HepG2 (cell line): ENCODE data around the gene IKBIP.

ENCODE experiments used
- BRD4 ChIP-seq: sonication (generic); formaldehyde crosslinking; IDR thresholded peaks from 2 replicates; pipeline ENCODE4 v1.4.0; 2020; ENCODE audit warnings: missing genetic modification reagents
- CTCF ChIP-seq: sonication (generic); formaldehyde crosslinking; IDR thresholded peaks from 2 replicates; pipeline ENCODE4 v1.5.0; 2020; ENCODE audit warnings: mild to moderate bottlenecking, missing genetic modification reagents, moderate library complexity
- EP300 ChIP-seq, 3 experiments: sonication (generic) in 1 of 3; formaldehyde crosslinking in 1 of 3; IDR thresholded peaks; 2 replicates each; pipeline versions ENCODE4 v1.5.1 to v1.6.1; 2011 to 2020; ENCODE audit warnings: low read depth in 2 of 3, low read length in 2 of 3, borderline replicate concordance in 1 of 3, improper control_type of control experiment in 1 of 3, mild to moderate bottlenecking in 1 of 3, missing genetic modification reagents in 1 of 3, moderate library complexity in 1 of 3
- EZH2 ChIP-seq: conservative IDR thresholded peaks from 2 replicates; pipeline ENCODE4 v1.6.1; 2012; ENCODE audit warnings: mild to moderate bottlenecking, low read depth, low read length, moderate library complexity
- FOXM1 ChIP-seq: sonication (generic); formaldehyde crosslinking; IDR thresholded peaks from 2 replicates; pipeline ENCODE4 v1.5.0; 2020; ENCODE audit warnings: missing genetic modification reagents
- KLF9 ChIP-seq: IDR thresholded peaks from 2 replicates; pipeline ENCODE4 v1.6.1; 2016; ENCODE audit warnings: low read depth
- MTA1 ChIP-seq: sonication (generic); formaldehyde crosslinking; IDR thresholded peaks from 2 replicates; pipeline ENCODE4 v1.4.0; 2020; ENCODE audit warnings: missing genetic modification reagents, mild to moderate bottlenecking, borderline replicate concordance
- POLR2A ChIP-seq, 2 experiments: IDR thresholded peaks; 2 replicates each; pipeline ENCODE4 v1.6.1; 2011; ENCODE audit warnings: low read depth in 2 of 2, low read length in 2 of 2, mild to moderate bottlenecking in 1 of 2, moderate library complexity in 1 of 2; ENCODE audit not compliant: insufficient read depth in 1 of 2
- POLR2AphosphoS5 ChIP-seq: IDR thresholded peaks from 2 replicates; pipeline ENCODE4 v1.6.1; 2012; ENCODE audit warnings: low read depth, low read length
- SPEN ChIP-seq: sonication (generic); formaldehyde crosslinking; IDR thresholded peaks from 2 replicates; pipeline ENCODE4 v1.5.1; 2020; ENCODE audit warnings: low read depth, mild to moderate bottlenecking, missing genetic modification reagents
- TARDBP ChIP-seq: sonication (generic); formaldehyde crosslinking; IDR thresholded peaks from 2 replicates; pipeline ENCODE4 v1.8.0; 2022; ENCODE audit warnings: mild to moderate bottlenecking, missing genetic modification reagents
- ZSCAN29 ChIP-seq: sonication (generic); formaldehyde crosslinking; conservative IDR thresholded peaks from 2 replicates; pipeline ENCODE4 v1.4.0; 2020; ENCODE audit warnings: mild to moderate bottlenecking, missing genetic modification reagents

GRCh38 chr12:98644433-98644711 lies 216 bp downstream of the IKBIP start:
- TF ChIP-seq CTCF (CRISPR knock-in tag): peak; percentile 26; the same call in 1 of the 2 replicates
- TF ChIP-seq TARDBP (CRISPR knock-in tag): no peak
- no peak for TF ChIP-seq MTA1 (CRISPR knock-in tag)
- peak; percentile 16; the same call in 1 of the 2 replicates for TF ChIP-seq SPEN
- no peak for TF ChIP-seq EZH2
- 0 out of 4 replicates have a peak, but pooled peaks of 1 of the 2 experiments have one; percentile 48 for TF ChIP-seq POLR2A (IDR thresholded peaks at IDR 0.05; ENCODE audit: insufficient read depth in 1 of 2, low read depth in 2 of 2, low read length in 2 of 2)
- TF ChIP-seq POLR2AphosphoS5: no peak
- no peak for TF ChIP-seq FOXM1 (CRISPR knock-in tag)
- TF ChIP-seq EP300 (IDR thresholded peaks at IDR 0.05; ENCODE audit: low read depth in 2 of 2, low read length in 2 of 2): no peak
- no peak for TF ChIP-seq EP300 (CRISPR knock-in tag; IDR thresholded peaks at IDR 0.05; ENCODE audit: borderline replicate concordance)
- TF ChIP-seq BRD4: no peak
- TF ChIP-seq ZSCAN29 (CRISPR knock-in tag): no peak
- TF ChIP-seq KLF9 (CRISPR knock-in tag): no peak
